Hepatocyte (in vitro differentiated cells): Measurements from ENCODE around the gene SUPT7L. TPM values are rescaled to one million over a fixed set of nuclear protein-coding genes. Genes with fewer than 3 reads are reported as not detected.

Source experiments
- DNase-seq: peaks from one replicate; pipeline ENCODE4 v3.0.0-alpha.2; 2016; ENCODE audit warnings: low spot score
- H2AFZ ChIP-seq: fragments of 200-600 bp; sonication (generic); 2 replicates; pipeline ENCODE4 v1.6.0; 2016; ENCODE audit warnings: antibody characterized with exemption, mild to moderate bottlenecking
- H3K27ac ChIP-seq: fragments of 200-600 bp; sonication (generic); 2 replicates; pipeline ENCODE4 v1.5.1; 2016; ENCODE audit warnings: mild to moderate bottlenecking
- H3K27me3 ChIP-seq: fragments of 200-600 bp; sonication (generic); 2 replicates; pipeline ENCODE4 v1.6.1; 2016
- H3K36me3 ChIP-seq: fragments of 200-600 bp; sonication (generic); replicated peaks from 2 replicates; pipeline ENCODE4 v1.5.1; 2016; ENCODE audit warnings: low read depth; ENCODE audit not compliant: insufficient read depth
- H3K4me1 ChIP-seq: fragments of 200-600 bp; sonication (generic); 2 replicates; pipeline ENCODE4 v1.5.1; 2016; ENCODE audit warnings: mild to moderate bottlenecking, moderate library complexity; ENCODE audit not compliant: insufficient read depth
- H3K4me2 ChIP-seq: fragments of 200-600 bp; sonication (generic); 2 replicates; pipeline ENCODE4 v1.6.0; 2016
- H3K4me3 ChIP-seq: fragments of 200-600 bp; sonication (generic); 2 replicates; pipeline ENCODE4 v1.5.1; 2016; ENCODE audit warnings: mild to moderate bottlenecking
- H3K79me2 ChIP-seq: fragments of 200-600 bp; sonication (generic); 2 replicates; pipeline ENCODE4 v1.6.0; 2017; ENCODE audit warnings: mild to moderate bottlenecking
- H3K9me2 ChIP-seq: fragments of 200-600 bp; sonication (generic); replicated peaks from 2 replicates; pipeline ENCODE4 v1.6.0; 2017; ENCODE audit warnings: mild to moderate bottlenecking; ENCODE audit not compliant: insufficient read depth
- H3K9me3 ChIP-seq: fragments of 200-600 bp; sonication (generic); 2 replicates; pipeline ENCODE4 v1.5.1; 2016; ENCODE audit warnings: low read depth, mild to moderate bottlenecking
- H4K20me1 ChIP-seq: fragments of 200-600 bp; sonication (generic); 2 replicates; pipeline ENCODE4 v1.6.0; 2016; ENCODE audit warnings: mild to moderate bottlenecking; ENCODE audit not compliant: insufficient read depth, poor library complexity, severe bottlenecking
- CTCF ChIP-seq: fragments of 200-600 bp; sonication (generic); IDR thresholded peaks from 2 replicates; pipeline ENCODE4 v1.5.1; 2016; ENCODE audit warnings: antibody characterized with exemption, mild to moderate bottlenecking; ENCODE audit not compliant: poor library complexity
- EZH2 ChIP-seq: fragments of 200-600 bp; sonication (generic); IDR thresholded peaks from 2 replicates; pipeline ENCODE4 v1.6.1; 2016; ENCODE audit warnings: antibody characterized with exemption, mild to moderate bottlenecking, borderline replicate concordance
- EZH2phosphoT487 ChIP-seq: fragments of 200-600 bp; sonication (generic); IDR thresholded peaks from one replicate; pipeline ENCODE4 v1.6.1; 2018; ENCODE audit warnings: antibody characterized with exemption, mild to moderate bottlenecking, low read depth, moderate library complexity; ENCODE audit not compliant: unreplicated experiment, severe bottlenecking
- WGBS: methylation state at CpG from one replicate; pipeline ENCODE4 v1.1.6; 2016; ENCODE audit warnings: low lambda C conversion rate; ENCODE audit errors: missing lambda C conversion rate; 5-methylcytosine and 5-hydroxymethylcytosine counted together
- polyA plus RNA-seq: library from polyadenylated mRNA; unstranded; fragments of >200 nt; fragmentation: Nextera tagmentation; extraction: Ambion mirVana; gene quantifications from 2 replicates; pipeline ENCODE4 v1.2.1, GENCODE V29; 2016
- total RNA-seq: library from RNA; depleted of rRNA; stranded (reverse); fragments of >200 nt; gene quantifications from 2 replicates; pipeline ENCODE4 v1.2.3, GENCODE V29; 2014

Gene SUPT7L
- total and polyA plus RNA-seq, 2 experiments from 2014 or later = 27.3 to 43.3 TPM

GRCh38 chr2:27709326-27709725, 45.9 kb upstream of the SUPT7L start:
- H4K20me1 ChIP-seq = no peaks in the 10 kb centered on the region
- H3K79me2 ChIP-seq = no peaks in the 10 kb centered on the region
- H3K4me1 ChIP-seq = peaks cover 13% of the 10 kb centered on the region
- DNase-seq = no peak
- no peak overlapping the region for H3K4me3 ChIP-seq
- H3K9me2 ChIP-seq = no peaks in the 10 kb centered on the region
- TF ChIP-seq EZH2 (no peak), CTCF (no peak), EZH2phosphoT487 (no peak)
- H3K9me3 ChIP-seq = no peaks in the 10 kb centered on the region
- no peak overlapping the region for H2AFZ ChIP-seq
- 74% methylated on average over 2 of the region's 2 CpGs for WGBS
- no peak overlapping the region for H3K27ac ChIP-seq
- H3K36me3 ChIP-seq = no peaks in the 10 kb centered on the region
- H3K27me3 ChIP-seq = no peaks in the 10 kb centered on the region
- no peak overlapping the region for H3K4me2 ChIP-seq

GRCh38 chr2:27708666-27709065, 45.3 kb upstream of the SUPT7L start:
- H3K9me2 ChIP-seq = no peaks in the 10 kb centered on the region
- TF ChIP-seq EZH2 = no peak
- H3K4me3 ChIP-seq = no peak overlapping the region
- H3K36me3 ChIP-seq = no peaks in the 10 kb centered on the region
- peaks cover 13% of the 10 kb centered on the region for H3K4me1 ChIP-seq
- no peak for DNase-seq
- no peaks in the 10 kb centered on the region for H3K27me3 ChIP-seq
- H3K79me2 ChIP-seq = no peaks in the 10 kb centered on the region
- H4K20me1 ChIP-seq = no peaks in the 10 kb centered on the region
- H2AFZ ChIP-seq = no peak overlapping the region
- no peak overlapping the region for H3K4me2 ChIP-seq
- 91% methylated on average over 3 of the region's 3 CpGs for WGBS
- no peaks in the 10 kb centered on the region for H3K9me3 ChIP-seq
- H3K27ac ChIP-seq = peak overlapping the region; percentile 20

- Histone ChIP-seq H4K20me1 (no peaks in the 10 kb centered on the region), H3K27me3 (no peaks in the 10 kb centered on the region), H3K4me3 (no peak overlapping the region), H3K4me1 (peaks cover 17% of the 10 kb centered on the region), H3K4me2 (no peak overlapping the region), H3K9me2 (no peaks in the 10 kb centered on the region), H3K79me2 (no peaks in the 10 kb centered on the region), H3K36me3 (no peaks in the 10 kb centered on the region), H2AFZ (no peak overlapping the region), H3K9me3 (no peaks in the 10 kb centered on the region), H3K27ac (peak overlapping the region; percentile 20)
- WGBS = 90% methylated on average over 7 of the region's 7 CpGs
- DNase-seq = no peak
- no peak for TF ChIP-seq EZH2phosphoT487
- TF ChIP-seq CTCF = no peak
- no peak for TF ChIP-seq EZH2
Observed at GRCh38 chr2:27708257-27708654, 44.8 kb upstream of the SUPT7L start.

- TF ChIP-seq EZH2 = no peak
- TF ChIP-seq EZH2phosphoT487 = no peak
- no peak for TF ChIP-seq CTCF
- no peaks in the 10 kb centered on the region for H3K9me3 ChIP-seq
- WGBS = 93% methylated on average over 8 of the region's 9 CpGs
- H3K79me2 ChIP-seq = no peaks in the 10 kb centered on the region
- H3K4me2 ChIP-seq = no peak overlapping the region
- H2AFZ ChIP-seq = no peak overlapping the region
- H3K36me3 ChIP-seq = no peaks in the 10 kb centered on the region
- no peak overlapping the region for H3K4me3 ChIP-seq
- H3K27ac ChIP-seq = peak overlapping the region; percentile 20
- H3K4me1 ChIP-seq = peaks cover 23% of the 10 kb centered on the region
- no peak for DNase-seq
- H3K9me2 ChIP-seq = no peaks in the 10 kb centered on the region
- H3K27me3 ChIP-seq = no peaks in the 10 kb centered on the region
- H4K20me1 ChIP-seq = no peaks in the 10 kb centered on the region
Observed at GRCh38 chr2:27707462-27708256, 44.2 kb upstream of the SUPT7L start.
